Pancreas (tissue), 10 donors: ENCODE measurements around the gene CWC27. TPM values are rescaled to one million over a fixed set of nuclear protein-coding genes. Genes with fewer than 3 reads are reported as not detected.
"Not testable (repeated sequence)": the region's sequence is repeated elsewhere in the genome, so short reads cannot be mapped to it uniquely, and the experiment has no call there.

Source experiments
- ATAC-seq, 4 donors: fragments of 200-7000 bp; cut with Tn5 transposase; one replicate each; pipeline versions ENCODE4 v1.8.0 to v1.9.1; 2020; ENCODE audit warnings: mild to moderate bottlenecking in 4 of 4, moderate library complexity in 4 of 4
- DNase-seq, 6 donors: peaks; one replicate each; pipeline ENCODE4 v3.0.0-alpha.2; 2020
- FAIRE-seq: peaks from 2 replicates; lab custom pipeline; 2012; peaks lifted over from hg19 to GRCh38; lab: Jason Lieb, UNC
- H3K27ac ChIP-seq, 4 donors: fragments of 200-600 bp; sonication (generic); 1 replicate in 3 of 4; 2 replicates in 1 of 4; pipeline versions ENCODE4 v1.5.0 to v1.8.0; 2020
- H3K27me3 ChIP-seq, 4 donors: fragments of 200-600 bp; one replicate each; pipeline ENCODE4 v1.8.0; 2021
- H3K36me3 ChIP-seq, 3 donors: fragments of 200-600 bp; sonication (generic) in 1 of 3; one replicate each; pipeline versions ENCODE4 v1.5.0 to v1.8.0; 2020 to 2021
- H3K4me1 ChIP-seq, 3 donors: fragments of 200-600 bp; one replicate each; pipeline ENCODE4 v1.8.0; 2021
- H3K4me3 ChIP-seq, 4 donors: fragments of 200-600 bp; sonication (generic) in 2 of 4; one replicate each; pipeline versions ENCODE4 v1.5.0 to v1.8.0; 2020 to 2021
- H3K9me3 ChIP-seq, 4 donors: fragments of 200-600 bp; one replicate each; pipeline ENCODE4 v1.8.0; 2021
- CTCF ChIP-seq, 4 donors: fragments of 200-600 bp; sonication (generic) in 3 of 4; IDR thresholded peaks; one replicate each; pipeline versions ENCODE4 v1.5.0 to v1.8.0; 2021; ENCODE audit warnings: antibody characterized with exemption in 4 of 4
- WGBS, 2 donors: extraction: QIAGEN DNeasy Blood & Tissue Kit; methylation state at CpG; one replicate each; pipeline ENCODE4 v1.1.7; 2013; 5-methylcytosine and 5-hydroxymethylcytosine counted together
- intact Hi-C, 3 donors: fragments of 100-400 bp; cut with DNase I; formaldehyde crosslinking; loops; one replicate each; pipeline versions ENCODE4 v1.11.1 to v1.14.2; 2022
- polyA plus RNA-seq, 2 donors: library from polyadenylated mRNA; stranded (reverse); fragments of 200-250 nt; gene quantifications; one replicate each; pipeline ENCODE4 v1.2.3, GENCODE V29; 2013
- total RNA-seq, 6 donors: library from RNA; stranded (reverse); fragmentation: NEBNext Ultra II Directional in 4 of 6; extraction: Animal tissue kit (Norgen Biotek cat#: 25700) in 4 of 6; gene quantifications; one replicate each; pipeline versions ENCODE4 v1.2.1 to v1.2.4, GENCODE V29; 2021 to 2023
- donor health status: healthy with polysubstance abuse.
- donor health status: DM: no; HTN: no; CAD: no; lungs with moderate emphysema.
- donor health status: DM: no; HTN: no; CAD: no.
- donor health status: control.
- donor health status: control.
- donor health status: Bipolar disorder and iron deficiency.
- donor health status: DM: yes; HTN: yes; CAD: no.
- donor health status: DM: no; HTN: no; CAD: no.
- donor health status: DM: no; HTN: no; CAD: no.
- donor health status: DM: yes; HTN: yes; CAD: no.

CWC27 gene
- total and polyA plus RNA-seq, 8 donors = 3.7 to 13.3 (median 7.0) TPM

- no peak for TF ChIP-seq CTCF (IDR thresholded peaks at IDR 0.05)
- intact Hi-C loops = no loop called here
- H3K4me3 ChIP-seq = no peak overlapping the region
- H3K4me1 ChIP-seq = no peaks in the 10 kb centered on the region
- no peak for DNase-seq
- no peak for ATAC-seq
- peaks cover 0 to 4% (median 0%) of the 10 kb centered on the region in 3 donors for H3K36me3 ChIP-seq
- no peak for FAIRE-seq
- no peaks in the 10 kb centered on the region for H3K27me3 ChIP-seq
- no peaks in the 10 kb centered on the region for H3K9me3 ChIP-seq
- no peak overlapping the region for H3K27ac ChIP-seq
- WGBS, 2 donors = 83 to 85% methylated on average over 2 of the region's 2 CpGs
Observed at GRCh38 chr5:64806537-64806936, 37.8 kb downstream of the CWC27 start.

- Histone ChIP-seq H3K27ac (no peak overlapping the region), H3K4me1 (no peaks in the 10 kb centered on the region), H3K4me3 (no peak overlapping the region), H3K27me3 (no peaks in the 10 kb centered on the region), H3K36me3 (peaks cover 0 to 4% (median 0%) of the 10 kb centered on the region in 3 donors), H3K9me3 (no peaks in the 10 kb centered on the region)
- ATAC-seq (peak in 2 of 4 donors; percentile 51 to 60), DNase-seq (no peak), FAIRE-seq (no peak)
- TF ChIP-seq CTCF (IDR thresholded peaks at IDR 0.05) = no peak
- intact Hi-C loops = no loop called here
- WGBS, 2 donors = 78% methylated on average over 5 of the region's 5 CpGs
Observed at GRCh38 chr5:64807520-64807919, 38.8 kb downstream of the CWC27 start.

GRCh38 chr5:64811050-64811640 lies 42.4 kb downstream of the CWC27 start:
- Histone ChIP-seq H3K4me1 (no peaks in the 10 kb centered on the region), H3K27me3 (no peaks in the 10 kb centered on the region), H3K9me3 (no peaks in the 10 kb centered on the region), H3K27ac (no peak overlapping the region), H3K4me3 (no peak overlapping the region), H3K36me3 (no peaks in the 10 kb centered on the region)
- intact Hi-C loops = loop anchor here in 1 of 3 donors (10.0 kb wide), 1 partner anchor 674 kb away; the partner anchor contains the start of gene ADAMTS6
- DNase-seq (no peak), ATAC-seq (peak in 2 of 4 donors; percentile 54 to 63), FAIRE-seq (peak; percentile 88)
- TF ChIP-seq CTCF (IDR thresholded peaks at IDR 0.05) = peak in 3 of 4 donors; percentile 30 to 44 (median 32)
- WGBS, 2 donors = 65 to 84% methylated on average over 1 of the region's 1 CpG

- intact Hi-C loops = loop anchor here in 1 of 3 donors (10.0 kb wide), 1 partner anchor 671 kb away; the partner anchor contains the start of gene ADAMTS6
- Histone ChIP-seq H3K4me3 (no peak overlapping the region), H3K27ac (no peak overlapping the region), H3K4me1 (peaks cover 0 to 9% (median 5%) of the 10 kb centered on the region in 3 donors), H3K9me3 (no peaks in the 10 kb centered on the region), H3K36me3 (no peaks in the 10 kb centered on the region), H3K27me3 (no peaks in the 10 kb centered on the region)
- no peak for DNase-seq
- no peak for TF ChIP-seq CTCF (IDR thresholded peaks at IDR 0.05)
- ATAC-seq = no peak
- WGBS, 2 donors = 77 to 80% methylated on average over 2 of the region's 2 CpGs
- no peak for FAIRE-seq
Observed at GRCh38 chr5:64814073-64814472, 45.3 kb downstream of the CWC27 start.

GRCh38 chr5:64818245-64818644 lies 49.5 kb downstream of the CWC27 start:
- Histone ChIP-seq H3K27ac (no peak overlapping the region), H3K27me3 (no peaks in the 10 kb centered on the region), H3K36me3 (no peaks in the 10 kb centered on the region), H3K9me3 (no peaks in the 10 kb centered on the region), H3K4me3 (no peak overlapping the region), H3K4me1 (peaks cover 0 to 9% (median 5%) of the 10 kb centered on the region in 3 donors)
- DNase-seq (no peak), FAIRE-seq (peak; percentile 20), ATAC-seq (no peak)
- TF ChIP-seq CTCF (IDR thresholded peaks at IDR 0.05) = no peak
- WGBS, 2 donors = 14 to 19% methylated on average over 3 of the region's 3 CpGs
- intact Hi-C loops = loop anchor here in 1 of 3 donors (10.0 kb wide), 1 partner anchor 667 kb away; the partner anchor contains the start of gene ADAMTS6

- not testable (repeated sequence) for DNase-seq, H3K27me3 ChIP-seq, H3K27ac ChIP-seq, ATAC-seq, H3K9me3 ChIP-seq, H3K4me3 ChIP-seq, FAIRE-seq, H3K36me3 ChIP-seq, H3K4me1 ChIP-seq
- intact Hi-C loops = loop anchor here in 1 of 3 donors (10.0 kb wide), 1 partner anchor 665 kb away; the partner anchor contains the start of gene ADAMTS6
- 90% methylated on average over 4 of the region's 4 CpGs for WGBS, 2 donors
Observed at GRCh38 chr5:64819345-64819744, 50.6 kb downstream of the CWC27 start.
